ENCODE results near the gene BEST1. TPM values are rescaled to one million over a fixed set of nuclear protein-coding genes. Genes with fewer than 3 reads are reported as not detected.
A peak's percentile ranks its signal among the peaks of the same experiment; 100 is the strongest.
"Not testable (repeated sequence)": the region's sequence is repeated elsewhere in the genome, so short reads cannot be mapped to it uniquely, and the experiment has no call there.

BEST1 gene
- total RNA-seq, 1 donor from 2014 or later = 1.6 TPM

DNA sequence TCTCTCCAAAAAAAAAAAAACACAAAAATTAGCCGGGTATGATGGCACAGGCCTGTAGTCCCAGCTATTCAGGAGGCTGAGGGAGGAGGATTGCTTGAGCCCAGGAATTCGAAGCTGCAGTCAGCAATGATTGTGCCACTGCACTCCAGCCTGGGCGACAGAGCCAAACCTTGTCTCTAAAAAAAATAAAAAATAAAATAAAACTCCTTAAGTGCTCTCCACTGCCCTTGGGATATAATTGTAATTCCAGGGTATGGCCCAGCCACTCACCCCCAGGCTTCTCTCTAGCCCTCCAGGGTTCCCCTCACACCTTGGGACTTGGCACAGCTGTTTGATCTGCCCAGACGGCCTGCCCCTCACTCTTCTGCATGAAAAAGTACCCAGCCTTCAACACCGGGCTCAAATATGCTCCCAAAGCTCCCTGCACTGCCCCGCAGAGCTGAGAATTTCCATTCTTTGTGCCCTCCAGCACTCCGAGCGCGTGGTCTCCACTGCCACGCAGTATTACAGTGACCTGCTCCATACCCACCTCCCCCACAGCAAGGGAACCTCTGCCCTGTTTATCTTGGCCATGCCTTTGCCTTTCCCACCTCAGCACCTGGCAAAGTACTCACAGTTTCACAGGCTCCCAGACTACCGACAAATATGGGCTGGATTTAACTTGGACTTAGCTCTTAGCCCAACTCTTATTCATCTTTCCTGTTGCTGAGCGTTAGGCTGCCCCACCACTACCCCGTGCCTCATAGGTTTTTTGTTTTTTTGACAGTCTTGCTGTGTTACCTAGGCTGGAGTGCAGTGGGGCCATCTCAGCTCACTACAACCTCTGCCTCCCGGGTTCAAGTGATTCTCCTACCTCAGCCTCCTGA, 24.8 kb downstream of the BEST1 start:
- FAIRE-seq (no peak), DNase-seq (ENCODE audit: low spot score in 2 of 2) (no peak)

DNA sequence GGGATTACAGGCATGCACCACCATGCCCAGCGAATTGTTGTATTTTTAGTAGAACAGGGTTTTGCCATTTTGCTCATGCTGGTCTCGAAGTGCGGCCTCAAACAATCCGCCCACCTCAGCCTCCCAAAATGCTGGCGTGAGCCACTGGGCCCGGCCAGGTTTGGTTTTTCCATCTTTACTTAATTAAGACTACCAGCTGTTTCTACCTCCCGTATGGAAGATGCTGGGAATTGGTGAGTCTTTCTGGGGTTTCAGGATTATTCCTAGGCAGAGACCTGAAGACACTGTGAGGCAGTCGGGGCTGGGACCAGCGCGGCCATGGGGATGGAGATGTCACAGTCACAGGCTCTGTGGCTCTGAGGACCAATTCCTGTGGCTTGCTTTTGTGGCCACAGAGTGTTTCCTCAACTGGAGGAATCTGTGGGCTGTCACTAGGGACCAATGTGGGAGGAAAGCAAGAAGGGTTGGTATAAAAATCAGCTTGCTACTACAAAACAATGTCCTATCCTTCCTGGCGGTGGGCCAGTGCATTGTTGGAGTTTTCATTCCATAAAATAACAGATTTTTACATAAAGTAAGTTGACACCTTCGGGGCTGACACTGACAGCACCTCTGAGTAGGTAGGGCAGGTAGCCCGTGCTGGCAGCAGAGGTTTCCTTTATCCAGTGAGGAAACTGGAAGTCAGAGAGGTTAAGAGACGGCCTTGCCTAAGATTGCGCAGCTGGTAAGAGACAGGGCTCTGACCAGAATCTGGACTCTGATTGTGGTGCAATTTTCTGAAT, 25.7 kb downstream of the BEST1 start:
- FAIRE-seq (no peak), DNase-seq (ENCODE audit: low spot score in 2 of 2) (no peak)

DNA sequence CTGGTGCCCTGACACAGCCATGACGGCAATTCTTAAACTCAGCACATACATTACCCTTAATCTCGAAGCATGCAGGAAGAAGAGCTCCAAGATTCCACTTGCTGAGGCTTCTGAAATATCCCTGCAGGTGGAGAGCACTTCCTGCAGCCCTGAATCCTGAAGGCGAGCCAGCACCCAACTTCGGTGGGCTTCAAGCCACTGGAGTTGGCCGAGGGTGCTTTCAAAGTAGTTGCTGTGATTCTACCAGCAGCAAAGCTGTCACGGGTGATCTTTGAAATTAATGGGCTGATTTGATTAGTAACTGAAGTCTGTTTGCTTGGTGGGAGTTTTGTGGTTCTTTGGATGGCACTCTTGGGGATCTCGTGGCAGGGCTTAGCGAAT, 26.3 kb downstream of the BEST1 start:
- FAIRE-seq (no peak), DNase-seq (ENCODE audit: low spot score in 2 of 2) (no peak)

GRCh38 chr11:61976813-61977475, 26.8 kb downstream of the BEST1 start:
- FAIRE-seq (no peak), DNase-seq (ENCODE audit: low spot score in 2 of 2) (no peak)

DNA sequence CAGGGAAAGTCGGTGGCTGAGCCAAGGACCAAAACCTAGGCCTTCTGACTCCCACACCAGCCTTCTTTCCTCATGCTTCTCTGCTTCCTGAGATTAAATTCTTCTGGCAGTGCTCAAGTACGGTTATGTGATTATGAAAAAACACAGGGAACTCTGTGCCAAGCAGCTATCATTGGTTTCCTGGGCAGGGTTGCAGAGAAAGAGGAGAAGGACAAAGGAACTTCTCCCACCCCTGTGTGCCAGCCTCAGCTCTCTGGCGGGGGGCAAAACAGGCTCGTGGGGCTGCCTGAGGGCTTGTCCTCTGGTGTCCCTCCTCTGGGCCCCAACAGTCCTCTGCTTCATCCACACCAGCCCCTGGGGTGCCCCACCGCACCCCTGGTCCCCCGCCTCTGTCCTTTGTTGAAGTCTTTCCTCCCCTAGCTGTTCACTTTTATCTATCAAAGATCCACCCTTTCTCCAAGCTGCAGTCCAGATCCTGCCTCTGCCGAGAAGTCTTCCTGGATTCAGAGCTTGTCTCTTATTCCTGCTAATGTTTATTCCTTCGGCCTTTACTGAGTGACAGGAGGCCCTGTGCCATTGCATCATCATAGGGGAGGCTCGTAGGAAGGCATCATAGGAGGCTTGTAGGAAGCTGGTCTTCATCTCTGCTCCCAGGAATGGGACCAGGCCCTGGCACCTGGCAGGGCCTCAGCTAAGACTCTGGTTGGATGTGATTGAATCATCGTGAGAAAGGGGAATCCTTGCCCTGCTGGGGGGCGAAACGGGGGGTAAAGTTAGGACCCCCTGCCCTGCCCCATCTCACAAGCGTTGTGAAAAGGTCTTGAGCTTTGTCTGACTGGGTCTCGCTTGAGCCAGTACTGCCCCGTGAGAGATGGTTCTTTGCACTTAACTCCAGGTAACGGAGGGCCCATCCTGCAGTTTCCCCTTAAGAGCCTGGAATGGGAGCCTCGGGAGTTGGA, 28.8 kb downstream of the BEST1 start:
- no peak for DNase-seq (ENCODE audit: low spot score in 2 of 2)
- FAIRE-seq = no peak

- no peak for FAIRE-seq
- DNase-seq (ENCODE audit: low spot score in 2 of 2) = no peak
These were observed 30.8 kb downstream of the BEST1 start for GRCh38 chr11:61980783-61981541.

DNA sequence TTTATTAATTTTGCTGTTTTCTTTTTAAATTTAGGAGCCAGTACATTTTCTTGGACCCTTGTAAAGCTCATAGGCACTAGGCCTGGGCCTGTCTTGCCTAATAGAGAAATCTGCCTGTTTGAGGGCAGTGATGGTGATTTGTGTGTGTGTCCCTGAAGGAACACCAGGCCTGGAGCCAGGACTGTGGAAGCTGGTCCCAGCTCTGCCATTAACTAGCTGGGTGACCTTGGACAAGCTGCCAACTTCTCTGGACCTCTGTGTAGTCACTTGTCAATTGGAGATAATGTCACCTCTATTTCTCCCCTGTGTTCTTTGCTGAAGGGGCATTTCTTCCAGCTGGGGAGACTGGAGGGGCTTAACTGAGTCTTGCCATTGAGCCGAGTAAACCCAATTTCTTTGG, 33.3 kb downstream of the BEST1 start:
- FAIRE-seq (no peak), DNase-seq (ENCODE audit: low spot score in 2 of 2) (no peak)

DNA sequence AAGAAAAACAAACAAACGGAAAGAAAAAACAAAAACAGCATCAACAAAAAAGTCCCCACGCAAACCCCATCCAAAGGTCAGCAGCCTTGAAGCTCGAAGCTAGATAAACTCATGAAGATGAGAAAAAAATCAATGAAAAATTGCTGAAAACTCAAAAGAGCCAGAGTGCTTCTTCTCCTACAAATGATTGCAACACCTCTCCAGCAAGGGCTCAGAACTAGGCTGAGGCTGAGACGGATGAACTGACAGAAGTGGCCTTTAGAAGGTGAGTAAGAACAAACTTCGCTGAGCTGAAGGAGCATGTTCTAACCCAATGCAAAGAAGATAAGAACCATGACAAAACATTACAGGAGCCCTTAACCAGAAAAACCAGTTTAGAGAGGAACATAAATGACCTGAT, 35.7 kb downstream of the BEST1 start:
- DNase-seq (ENCODE audit: low spot score in 2 of 2) = no peak
- no peak for FAIRE-seq

- DNase-seq (ENCODE audit: low spot score in 2 of 2) (no peak), FAIRE-seq (peak; percentile 21)
These were observed 44.8 kb downstream of the BEST1 start for GRCh38 chr11:61994981-61995380.

- FAIRE-seq (no peak), DNase-seq (ENCODE audit: low spot score in 2 of 2) (peak in 1 of 2 donors; percentile 45)
These were observed 46.8 kb downstream of the BEST1 start for GRCh38 chr11:61996933-61997332.

GRCh38 chr11:61999141-61999975, 49.2 kb downstream of the BEST1 start:
- DNase-seq (ENCODE audit: low spot score in 2 of 2) = no peak

GRCh38 chr11:62000539-62001446, 50.6 kb downstream of the BEST1 start:
- DNase-seq (ENCODE audit: low spot score in 2 of 2) (no peak), FAIRE-seq (no peak)

More at GRCh38 chr11:61999141-61999975, 49.2 kb downstream of the BEST1 start:
- no peak for FAIRE-seq

DNA sequence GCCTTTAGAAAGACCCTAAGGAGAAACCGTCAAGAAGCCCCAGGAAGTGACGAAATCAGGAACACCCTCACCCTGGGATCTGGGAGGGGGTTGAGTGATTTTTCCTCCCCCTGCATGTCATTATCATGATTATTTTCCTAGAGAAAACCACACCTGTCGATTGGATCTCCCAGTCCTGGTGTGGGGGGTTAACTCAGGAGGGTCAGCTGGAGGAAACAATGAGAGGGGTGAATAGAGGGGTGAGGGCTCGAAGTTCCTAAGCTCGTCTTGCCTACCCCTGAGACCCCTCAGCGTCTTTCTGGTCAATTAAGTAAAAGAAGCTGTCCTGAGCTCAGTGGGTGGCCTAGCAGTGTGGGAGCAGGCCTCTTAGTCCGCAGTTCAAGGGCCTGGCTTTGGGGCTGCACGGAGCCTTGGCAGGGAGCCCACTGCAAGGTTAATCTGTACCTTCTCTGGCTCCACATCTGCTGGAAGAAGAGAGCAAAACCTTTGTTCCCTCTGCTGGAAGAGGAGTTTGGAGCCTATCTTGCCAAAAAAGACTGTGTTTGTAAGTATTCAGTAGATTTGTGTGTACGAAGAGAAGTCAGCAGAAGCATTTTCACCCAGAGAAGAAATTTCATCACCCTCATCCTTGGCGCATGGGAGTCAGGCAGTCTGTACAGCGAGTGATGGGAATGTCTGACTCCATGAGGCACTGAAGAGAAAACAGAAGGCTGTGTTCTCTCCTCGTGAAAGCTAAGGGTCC, 51.5 kb downstream of the BEST1 start:
- FAIRE-seq = no peak
- DNase-seq (ENCODE audit: low spot score in 2 of 2) = no peak

DNA sequence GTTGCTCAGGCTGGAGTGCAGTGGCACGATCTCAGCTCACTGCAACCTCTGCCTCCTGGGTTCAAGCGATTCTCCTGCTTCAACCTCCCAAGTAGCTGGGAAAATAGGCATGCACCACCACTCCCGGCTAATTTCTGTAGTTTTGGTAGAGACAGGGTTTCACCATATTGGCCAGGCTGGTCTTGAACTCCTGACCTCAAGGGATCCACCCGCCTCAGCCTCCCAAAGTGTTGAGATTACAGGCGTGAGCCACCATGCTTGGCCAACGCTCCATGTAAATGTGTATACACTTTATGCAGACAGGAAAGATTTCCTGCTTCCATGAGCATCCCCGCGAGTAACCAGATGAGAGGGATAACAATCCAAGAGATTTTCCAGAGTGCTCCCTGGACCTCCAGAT, 52.1 kb downstream of the BEST1 start:
- not testable (repeated sequence) for FAIRE-seq; DNase-seq (ENCODE audit: low spot score in 2 of 2)

- DNase-seq (ENCODE audit: low spot score in 2 of 2) = peak in 1 of 2 donors; percentile 36
- no peak for FAIRE-seq
These were observed 54.3 kb downstream of the BEST1 start for GRCh38 chr11:62004473-62004872.

GRCh38 chr11:62008193-62008592, 58.0 kb downstream of the BEST1 start:
- no peak for FAIRE-seq
- no peak for DNase-seq (ENCODE audit: low spot score in 2 of 2)
